Breast epithelium (tissue), 3 donors: ENCODE measurements around the gene CDKN1C.

ENCODE experiments used
- CTCF ChIP-seq, 3 donors: fragments of 450-650 bp; IDR thresholded peaks; one replicate each; pipeline ENCODE4 v1.5.1; 2016 to 2017; ENCODE audit warnings: antibody characterized with exemption in 3 of 3, mild to moderate bottlenecking in 3 of 3, moderate library complexity in 3 of 3
- POLR2A ChIP-seq: fragments of 450-650 bp; IDR thresholded peaks from one replicate; pipeline ENCODE4 v1.6.1; 2016; ENCODE audit warnings: antibody characterized with exemption, mild to moderate bottlenecking, moderate library complexity
- POLR2AphosphoS5 ChIP-seq, 3 donors: sonication (generic); formaldehyde crosslinking; IDR thresholded peaks; one replicate each; pipeline ENCODE4 v1.6.1; 2017; ENCODE audit warnings: antibody characterized with exemption in 3 of 3

- no peak for TF ChIP-seq CTCF (IDR thresholded peaks at IDR 0.05)
- no peak for TF ChIP-seq POLR2AphosphoS5 (IDR thresholded peaks at IDR 0.05)
- no peak for TF ChIP-seq POLR2A
Measured at GRCh38 chr11:2841411-2842190, 44.0 kb downstream of the CDKN1C start.
